Activated T-cell treated with anti-CD3 and anti-CD28 coated beads, Interleukin-2, amount 50 U/mL, for 1 hour (primary cell): ENCODE data around the gene SLC35B1.

Experiments used
- DNase-seq: peaks from one replicate; pipeline ENCODE4 v3.0.0-alpha.2; 2020

SLC35B1 gene, protein sequence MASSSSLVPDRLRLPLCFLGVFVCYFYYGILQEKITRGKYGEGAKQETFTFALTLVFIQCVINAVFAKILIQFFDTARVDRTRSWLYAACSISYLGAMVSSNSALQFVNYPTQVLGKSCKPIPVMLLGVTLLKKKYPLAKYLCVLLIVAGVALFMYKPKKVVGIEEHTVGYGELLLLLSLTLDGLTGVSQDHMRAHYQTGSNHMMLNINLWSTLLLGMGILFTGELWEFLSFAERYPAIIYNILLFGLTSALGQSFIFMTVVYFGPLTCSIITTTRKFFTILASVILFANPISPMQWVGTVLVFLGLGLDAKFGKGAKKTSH

DNA sequence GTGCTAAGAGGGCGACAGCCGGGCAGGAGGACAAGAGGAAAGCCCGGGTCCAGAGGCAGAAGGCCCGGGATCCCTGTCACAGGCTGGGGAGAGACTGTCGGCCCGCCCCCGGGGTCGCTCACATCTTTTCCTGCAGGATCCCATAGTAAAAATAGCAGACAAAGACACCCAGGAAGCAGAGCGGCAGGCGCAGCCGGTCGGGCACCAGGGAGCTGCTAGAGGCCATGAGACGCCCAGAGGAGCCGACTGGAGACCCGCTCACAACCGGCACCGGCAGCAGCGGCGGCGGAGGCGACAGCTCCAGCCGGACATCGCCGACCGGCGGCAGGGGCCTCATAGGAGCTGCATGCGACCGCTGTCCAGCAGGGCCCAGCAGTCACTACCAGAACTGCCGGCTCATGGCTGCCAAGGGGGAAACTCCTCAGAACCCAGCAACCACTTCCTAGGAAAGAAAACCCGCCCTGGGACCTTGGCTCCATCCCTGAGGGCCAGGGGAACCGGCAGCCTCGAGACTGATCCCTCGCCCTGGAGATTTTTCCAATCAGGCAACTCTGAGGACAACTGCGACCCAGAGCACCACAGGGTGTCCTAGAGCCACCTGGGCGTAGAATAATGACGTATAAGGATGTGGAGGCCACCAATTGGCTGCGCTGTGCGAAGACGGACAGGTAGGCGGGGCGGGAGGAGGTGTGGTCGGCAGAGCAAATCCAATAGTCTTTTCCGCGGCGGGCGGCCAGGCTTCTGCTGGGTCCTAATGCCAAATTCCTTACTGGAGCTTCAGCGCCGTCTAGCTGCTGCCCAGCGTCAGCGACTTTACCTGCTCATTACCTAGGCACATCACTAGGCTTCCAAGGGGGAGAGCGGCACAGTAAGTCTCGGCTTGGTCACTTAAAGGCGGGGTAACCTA is at the start of gene SLC35B1:
Gene SLC35B1 (minus strand): TSS at position 357 of the 907 bp plus-strand sequence. CDS start 131 bp downstream, at position 226.
- DNase-seq = peak; percentile 95

DNA sequence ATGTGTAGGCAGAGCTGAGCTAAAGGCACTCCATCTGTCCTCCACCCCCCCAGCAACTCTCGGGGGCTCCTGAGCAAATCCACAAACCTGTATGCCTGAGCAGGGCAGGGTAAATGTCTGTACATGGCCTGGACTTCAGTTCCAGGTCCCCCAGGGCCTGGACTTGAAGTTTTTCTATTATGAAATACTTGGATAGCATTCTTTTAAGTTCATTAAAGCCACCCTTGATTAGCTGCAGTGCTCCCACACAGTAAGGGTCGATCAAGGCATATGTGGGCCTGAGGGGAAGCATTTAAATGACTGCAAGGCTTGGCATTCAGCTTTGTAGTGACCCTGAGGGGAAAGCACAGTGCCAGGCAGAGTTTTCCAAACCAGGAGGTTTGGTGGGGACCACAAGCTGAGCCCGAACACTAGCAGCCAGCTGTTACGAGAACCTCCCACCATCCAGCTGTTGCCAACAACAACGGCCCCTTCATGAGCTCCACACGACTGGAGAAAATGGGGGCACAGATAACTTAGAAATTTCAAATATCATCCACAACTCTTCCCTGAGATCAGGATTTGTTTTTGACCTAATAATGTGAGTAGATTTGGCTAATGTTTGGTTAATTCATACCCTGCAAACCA is 49.5 kb upstream of the SLC35B1 start:
- DNase-seq = no peak

DNA sequence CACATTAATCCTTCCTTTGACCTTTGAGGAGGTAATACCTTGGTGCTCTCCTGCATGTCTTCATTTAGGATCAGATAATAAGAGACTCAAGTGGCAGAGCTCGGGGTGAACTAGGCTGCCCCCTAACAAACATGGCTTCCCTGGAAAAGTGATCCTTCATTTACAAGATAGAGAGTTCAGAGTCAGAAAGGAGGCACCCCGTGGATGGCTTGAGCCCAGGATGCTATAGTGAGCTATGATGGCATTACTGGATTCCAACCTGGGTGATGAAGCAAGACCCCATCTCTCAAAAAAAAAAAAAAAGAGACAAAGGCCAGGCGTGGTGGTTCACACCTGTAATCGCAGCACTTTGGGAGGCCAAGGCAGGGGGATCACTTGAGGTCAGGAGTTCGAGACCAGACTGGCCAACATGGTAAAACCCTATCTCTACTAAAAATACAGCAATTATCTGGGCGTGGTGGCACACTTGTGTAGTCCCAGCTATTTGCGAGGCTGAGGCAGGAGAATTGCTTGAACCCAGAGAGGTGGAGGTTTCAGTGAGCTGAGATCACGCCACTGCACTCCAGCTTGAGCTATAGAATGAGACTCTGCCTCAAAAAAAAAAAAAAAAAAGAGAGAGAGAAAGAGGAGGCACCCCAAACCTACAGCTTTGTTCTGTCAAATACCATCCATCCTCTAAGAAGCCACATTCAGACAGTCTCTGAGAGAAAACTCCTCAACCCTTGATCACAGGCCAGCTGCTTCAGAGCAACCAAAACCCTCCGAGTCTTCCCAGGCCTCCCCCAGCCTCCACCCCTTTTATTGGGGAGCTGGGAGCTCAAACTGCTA is 48.8 kb upstream of the SLC35B1 start:
- no peak for DNase-seq

DNA sequence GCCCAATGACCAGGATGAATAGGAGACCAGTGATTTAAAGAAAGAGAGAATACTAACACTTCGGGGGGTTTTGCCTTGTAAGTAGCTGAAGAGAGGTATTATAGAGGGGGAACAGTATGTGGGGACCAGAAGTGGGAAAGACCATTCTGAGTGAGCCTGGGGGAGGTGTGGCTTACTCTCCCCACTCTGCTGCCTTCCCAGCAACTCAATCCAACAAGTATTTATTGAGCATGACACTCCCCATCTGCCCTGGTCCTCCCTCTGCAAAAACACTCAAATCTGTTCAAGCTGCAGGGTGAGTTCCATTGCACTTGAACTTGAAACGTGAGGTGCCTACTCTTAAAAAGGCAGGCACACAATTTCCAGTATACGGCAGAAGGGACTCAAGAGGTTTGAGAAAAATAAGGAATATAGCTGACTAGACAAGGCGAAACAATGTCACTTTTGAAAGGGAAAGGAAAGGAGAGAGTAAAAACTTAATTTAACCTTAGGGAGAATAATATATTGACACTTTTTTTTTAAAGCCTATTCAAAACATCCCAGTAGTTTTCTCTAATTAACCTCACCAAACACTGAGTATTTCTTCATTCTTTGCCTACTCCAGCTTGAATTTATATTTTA is 48.0 kb upstream of the SLC35B1 start:
- no peak for DNase-seq

DNA sequence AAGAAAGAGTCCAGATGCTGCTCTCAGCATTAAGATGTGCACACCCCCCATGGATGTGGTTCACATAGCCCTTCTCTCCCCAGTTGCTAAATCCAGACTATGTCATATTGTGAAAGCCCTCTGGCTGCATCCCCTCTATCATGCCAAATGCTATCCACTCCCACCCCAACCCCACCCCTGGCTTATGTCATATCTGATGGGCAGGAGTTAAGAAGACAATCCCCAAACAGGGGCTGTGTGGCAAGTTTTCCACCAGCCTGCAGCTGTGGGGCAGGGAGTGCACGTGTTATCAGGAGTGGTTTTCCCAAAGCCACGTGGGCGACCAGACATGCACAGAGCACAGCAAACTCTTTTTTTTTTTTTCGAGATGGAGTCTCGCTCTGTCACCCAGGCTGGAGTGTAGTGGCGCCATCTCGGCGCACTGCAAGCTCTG is 46.2 kb upstream of the SLC35B1 start:
- DNase-seq = no peak

DNA sequence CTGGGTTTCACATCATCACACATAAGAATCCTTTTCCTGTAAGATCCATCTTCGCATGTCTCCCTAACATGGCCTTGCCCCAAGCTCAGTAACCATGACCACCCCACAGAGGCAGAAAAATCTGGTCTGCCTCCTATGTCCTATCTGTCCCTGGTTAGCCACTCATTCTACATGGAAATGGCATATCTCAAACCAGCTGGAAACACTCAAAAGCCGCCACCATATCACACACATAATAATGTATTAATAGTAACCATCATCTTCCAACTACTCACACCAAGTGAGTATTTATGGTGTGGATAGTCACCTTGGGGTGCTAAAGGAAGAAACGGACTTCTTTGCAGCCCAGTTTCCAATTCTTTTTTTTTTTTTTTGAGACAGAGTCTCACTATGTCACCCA is 44.7 kb upstream of the SLC35B1 start:
- DNase-seq = no peak

DNA sequence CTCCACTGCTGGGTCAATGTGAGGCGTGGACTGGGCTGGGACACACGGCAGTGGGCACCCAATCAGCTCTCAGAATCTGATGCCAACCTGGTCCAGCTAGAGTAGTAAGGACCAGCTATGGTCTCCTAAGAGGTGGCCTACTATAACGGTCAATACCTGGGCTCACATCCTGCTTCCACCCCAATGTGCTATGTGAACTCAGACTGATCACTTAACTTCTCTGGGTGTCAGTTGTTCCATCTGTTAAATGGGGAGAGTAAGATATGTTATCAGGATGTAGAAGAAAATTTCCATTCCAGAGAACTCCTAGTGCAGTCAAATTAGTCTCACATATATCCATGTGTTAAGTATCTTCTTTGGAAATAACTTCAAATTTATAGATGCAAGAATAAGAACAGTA is 42.0 kb upstream of the SLC35B1 start:
- DNase-seq = no peak

DNA sequence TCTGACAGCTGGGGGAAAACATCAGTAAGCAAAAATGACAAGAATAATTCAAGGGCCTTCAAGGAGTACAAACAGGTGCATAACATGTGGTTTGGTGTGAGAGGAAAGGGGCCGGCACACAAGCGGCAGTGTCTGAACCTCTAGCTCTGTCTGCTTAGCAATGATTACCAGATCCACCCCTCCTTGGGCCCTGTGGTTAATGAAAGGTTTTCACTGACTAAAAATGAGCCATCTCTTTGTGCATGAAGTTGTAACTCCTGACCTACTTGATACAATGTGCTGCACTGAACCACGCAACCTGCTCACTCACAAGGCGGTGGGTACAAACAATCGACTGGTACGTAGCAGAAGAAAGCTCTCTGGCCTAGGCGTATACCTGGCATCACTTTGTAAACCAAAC is 41.0 kb upstream of the SLC35B1 start:
- DNase-seq = peak; percentile 52

DNA sequence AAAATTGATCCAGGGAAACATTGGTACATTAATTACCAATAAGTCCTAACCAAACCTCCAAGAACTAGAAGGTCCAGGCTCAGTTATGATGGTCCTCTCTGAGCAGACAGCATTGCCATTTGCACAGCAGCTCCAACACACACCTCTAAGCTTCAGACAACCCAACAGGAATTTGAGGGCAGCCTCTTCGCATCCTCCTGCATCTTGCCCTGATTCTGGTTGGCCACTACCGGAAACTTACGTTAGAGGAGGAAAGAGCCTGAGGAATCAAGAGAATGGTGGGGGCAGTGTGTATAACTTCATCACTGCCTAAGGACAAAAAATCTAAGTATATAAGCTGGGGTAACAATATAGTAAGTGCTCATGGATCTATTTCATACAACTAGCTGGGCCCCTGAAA is 40.5 kb upstream of the SLC35B1 start:
- no peak for DNase-seq

DNA sequence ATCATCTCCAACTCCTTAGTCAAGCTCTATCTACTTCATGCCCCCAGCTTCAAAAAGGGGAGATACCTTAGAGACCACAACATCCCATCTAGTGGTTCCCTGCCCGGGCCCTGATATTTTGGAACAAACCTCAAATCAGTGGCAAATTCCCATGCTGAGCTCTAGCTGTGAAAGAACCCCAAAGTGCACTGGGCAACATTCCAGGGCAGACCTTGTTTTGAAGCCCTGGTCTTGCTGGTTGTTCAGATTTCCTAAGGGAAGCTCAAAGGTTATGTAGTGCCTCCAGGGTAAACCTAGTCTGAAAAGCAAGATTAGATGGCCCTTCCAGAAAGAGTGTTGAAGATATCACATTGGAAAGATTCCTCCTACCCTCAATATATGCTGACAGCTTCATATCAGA is 39.9 kb upstream of the SLC35B1 start:
- DNase-seq = no peak

DNA sequence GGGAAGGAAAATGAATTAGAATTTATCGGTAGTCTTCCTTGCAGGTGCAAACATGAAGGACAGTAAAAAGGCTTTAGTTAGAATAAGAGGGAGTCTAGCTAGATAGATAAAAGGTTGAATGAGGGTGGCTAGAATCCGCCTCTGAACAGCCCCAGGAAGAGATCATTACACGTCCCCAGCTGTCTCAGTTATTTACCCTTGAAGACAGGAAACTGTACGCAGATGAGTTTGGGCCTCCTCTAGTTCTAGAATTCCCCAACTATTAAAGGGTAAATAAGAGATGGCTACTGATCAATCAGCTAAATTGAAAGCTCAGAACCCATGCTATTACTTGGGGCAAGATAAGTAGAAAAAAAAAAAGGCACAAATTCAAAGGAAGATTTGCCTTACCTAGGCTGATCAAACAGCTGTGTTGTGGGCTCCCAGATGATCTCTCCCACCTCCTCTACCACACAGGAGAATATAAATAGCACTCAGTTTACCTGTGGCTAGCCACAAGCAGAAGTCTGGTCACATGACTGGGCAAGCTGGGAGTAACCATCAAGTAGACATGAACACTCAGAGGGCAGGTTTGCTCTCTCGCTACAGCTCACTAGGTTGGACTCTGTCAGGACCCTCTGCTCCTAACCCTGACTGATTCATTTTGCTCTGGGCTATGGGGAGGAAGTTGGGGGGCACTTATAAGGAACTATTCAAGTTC is 39.2 kb upstream of the SLC35B1 start:
- DNase-seq = no peak

DNA sequence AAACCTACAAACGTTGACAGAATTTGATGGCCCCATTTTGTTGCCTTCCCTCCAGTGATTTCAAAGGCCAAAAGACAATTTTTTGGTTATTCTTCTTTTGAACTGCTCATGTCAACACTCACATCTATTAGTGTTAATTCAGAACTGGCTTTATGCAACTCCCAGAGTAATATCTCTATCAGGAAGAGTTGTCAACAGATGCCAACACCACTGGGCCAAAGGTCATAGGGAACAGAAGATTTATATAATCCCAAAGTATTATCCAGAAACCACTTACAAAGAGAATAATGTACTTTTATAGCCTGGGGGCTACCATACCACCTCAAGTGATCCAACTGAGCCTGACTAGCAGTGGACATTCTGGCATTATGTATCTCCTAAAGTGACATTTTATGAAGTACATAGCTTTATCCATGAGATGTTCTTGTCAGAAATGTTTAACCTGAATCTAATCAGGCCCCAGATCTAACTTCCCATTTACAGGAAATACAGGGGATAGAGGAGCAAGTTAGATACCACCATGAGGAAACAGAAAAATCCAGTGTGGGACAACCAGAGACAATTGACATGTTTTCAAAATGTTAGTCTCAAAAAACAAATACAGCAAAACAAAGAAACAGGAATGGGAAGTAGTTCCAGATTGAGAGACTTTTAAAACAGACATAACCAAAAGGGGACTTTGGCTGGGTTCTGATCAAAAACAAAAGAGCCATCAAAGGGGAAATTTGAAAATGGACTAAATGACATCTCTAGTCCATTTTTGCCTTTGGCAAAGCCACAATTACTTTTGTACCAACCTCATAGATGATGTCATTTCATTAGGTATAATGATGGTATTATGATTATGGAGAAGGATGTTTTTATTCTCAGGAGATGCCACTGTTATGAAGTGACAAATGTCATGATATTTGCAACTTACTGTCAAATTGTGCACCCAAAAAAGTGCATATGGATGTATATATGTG is 37.7 kb upstream of the SLC35B1 start:
- DNase-seq = no peak

DNA sequence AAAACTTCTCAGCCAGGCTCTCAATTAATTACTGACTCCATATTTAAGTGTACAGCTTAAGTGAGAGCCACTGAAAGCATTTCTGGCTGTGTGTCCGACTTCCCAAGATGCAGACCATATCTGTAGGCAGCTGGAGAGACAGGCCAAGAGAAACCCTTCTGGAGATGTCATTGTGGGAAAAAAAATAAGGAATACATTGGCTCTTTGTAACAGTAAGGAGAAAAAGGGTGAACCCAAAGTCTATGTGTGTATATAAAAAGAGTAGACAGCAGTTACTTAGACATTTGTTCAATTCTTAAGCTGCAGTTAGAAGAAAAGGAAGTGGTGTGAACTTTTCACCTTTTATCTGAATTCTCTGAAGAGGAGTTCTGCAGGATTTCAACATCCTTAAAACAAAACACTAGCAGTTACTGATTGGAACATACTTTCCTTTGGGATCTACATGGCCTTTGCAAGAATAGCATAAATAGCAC is 34.4 kb upstream of the SLC35B1 start:
- DNase-seq = no peak

DNA sequence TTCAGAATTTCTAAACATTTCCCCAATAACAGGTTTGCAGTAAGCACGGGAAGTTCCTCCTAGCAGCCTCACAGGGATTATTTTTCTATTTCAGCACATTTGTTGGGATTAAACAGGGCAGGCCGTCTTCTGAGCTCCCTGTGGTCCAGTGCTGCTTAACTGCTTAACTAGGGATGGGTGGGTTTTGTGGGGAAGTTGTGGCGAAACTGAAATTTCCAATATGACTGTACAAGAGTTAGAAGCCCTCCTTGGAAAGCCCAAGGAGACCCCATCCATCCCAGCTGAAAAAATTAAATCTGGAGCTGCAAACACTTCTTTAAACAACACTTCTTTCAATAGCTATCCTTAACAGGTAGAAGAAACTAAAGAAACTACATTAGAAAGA is 33.9 kb upstream of the SLC35B1 start:
- no peak for DNase-seq

DNA sequence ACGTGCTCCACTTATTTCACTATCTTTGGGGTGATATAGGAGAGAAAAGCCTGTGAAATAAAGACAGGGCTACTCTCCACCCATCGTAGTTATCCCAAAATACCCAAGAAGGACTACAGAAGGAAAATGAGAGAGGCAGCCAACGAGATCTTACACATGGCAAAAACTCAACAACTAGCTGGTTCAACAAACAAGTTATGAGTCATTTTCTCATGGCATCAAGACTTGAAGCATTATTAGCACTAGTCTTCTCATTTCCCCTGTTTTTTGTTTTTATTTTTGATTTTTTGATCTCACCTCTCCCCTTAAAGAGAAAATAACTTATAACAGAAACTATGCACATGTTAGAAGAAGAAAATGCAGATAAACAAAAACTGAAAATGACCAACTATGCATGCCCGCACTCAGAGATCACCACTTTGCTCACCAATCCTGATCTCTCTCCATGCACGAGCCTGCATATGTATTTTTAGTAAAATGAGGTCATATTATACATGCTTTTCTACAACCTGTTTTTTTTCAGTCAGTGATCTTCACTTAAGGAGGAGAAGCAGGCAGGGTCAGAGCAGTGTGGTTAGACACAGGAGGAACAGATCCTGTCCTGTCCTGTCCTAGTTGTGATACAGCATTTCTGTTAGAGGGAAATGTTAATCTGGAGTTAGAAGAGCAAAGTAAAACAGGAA is 33.4 kb upstream of the SLC35B1 start:
- no peak for DNase-seq

DNA sequence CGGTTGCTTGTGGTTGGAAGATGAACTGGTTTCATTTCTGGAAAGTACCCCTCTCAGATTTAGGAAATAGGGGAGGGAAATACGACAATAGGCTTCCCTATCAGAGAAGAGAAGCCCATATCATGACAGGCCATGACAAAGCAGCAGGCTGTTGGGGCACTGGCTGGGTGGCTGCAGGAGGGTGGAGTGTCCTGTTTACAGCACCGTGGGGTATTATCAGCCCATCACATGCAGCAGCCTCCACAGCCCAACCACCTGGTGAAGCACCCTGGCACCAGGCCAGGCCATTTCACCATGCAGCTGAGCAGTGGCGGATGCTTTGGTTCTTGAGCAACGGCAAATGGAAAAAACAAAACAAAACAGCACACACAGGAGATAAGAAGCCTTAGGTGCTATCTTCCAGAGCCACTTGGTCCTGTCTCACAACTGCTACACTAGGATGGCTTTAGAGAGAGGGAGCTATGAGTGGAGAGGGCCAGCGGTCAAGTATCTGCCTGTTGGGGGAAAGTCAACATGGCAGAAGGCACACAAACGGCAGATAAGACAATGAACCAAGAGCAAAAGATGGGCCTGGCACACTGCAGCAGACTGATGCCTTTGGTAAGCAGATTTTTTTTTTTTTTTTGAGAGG is 32.0 kb upstream of the SLC35B1 start:
- peak; percentile 94 for DNase-seq

DNA sequence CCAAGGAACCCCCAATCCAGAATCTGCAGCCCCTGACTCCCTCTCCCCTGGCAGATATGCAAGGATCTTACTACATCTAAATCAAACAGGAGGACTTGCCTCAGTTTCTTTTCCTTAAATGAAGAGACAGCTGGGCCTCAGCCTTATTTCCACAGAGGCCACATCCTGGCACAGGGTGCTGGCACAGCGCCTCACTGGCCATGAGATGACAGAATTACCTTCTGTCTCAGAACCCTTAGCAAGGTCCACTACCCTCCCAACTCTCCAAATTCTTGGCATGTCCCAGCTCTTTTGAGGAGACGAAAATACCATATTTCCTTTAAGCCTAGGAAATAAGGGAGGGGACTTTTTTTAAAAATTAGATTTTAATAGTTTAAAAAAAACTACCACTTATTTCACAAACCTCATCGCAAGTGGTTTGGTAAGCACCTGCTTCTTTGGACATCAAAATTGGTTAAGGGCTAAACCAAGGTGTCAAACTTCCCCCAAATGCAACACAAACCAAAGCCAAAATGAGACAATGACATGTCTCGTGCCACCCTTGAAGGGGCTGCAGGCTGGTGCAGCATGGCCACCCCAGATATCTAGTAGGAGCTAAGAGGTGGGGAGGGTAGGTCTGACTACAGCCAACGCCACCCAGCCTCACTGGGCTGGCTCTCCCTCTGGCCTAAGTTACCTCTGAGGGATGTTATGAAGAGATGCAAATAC is 30.8 kb upstream of the SLC35B1 start:
- DNase-seq = no peak
